Neural cell (in vitro differentiated cells): ENCODE results near the gene GTPBP6. TPM values are rescaled to one million over a fixed set of nuclear protein-coding genes. Genes with fewer than 3 reads are reported as not detected.

Experiments
- H2AFZ ChIP-seq: fragments of 200-600, 300-800 bp; sonication (generic), shearing (Covaris generic); 2 replicates; pipeline ENCODE4 v1.6.0; 2014; ENCODE audit warnings: low read depth, mild to moderate bottlenecking, antibody characterized with exemption, low read length, moderate library complexity
- H3F3A ChIP-seq: fragments of 200-600 bp; shearing (Covaris generic); 2 replicates; pipeline ENCODE4 v1.6.1; 2016; ENCODE audit warnings: mild to moderate bottlenecking, moderate library complexity, mixed read lengths, antibody characterized with exemption, low read length; ENCODE audit not compliant: insufficient read depth, poor library complexity, severe bottlenecking
- H3K27ac ChIP-seq: fragments of 200-600, 300-800 bp; sonication (generic), shearing (Covaris generic); 2 replicates; pipeline ENCODE4 v1.5.1; 2014; ENCODE audit warnings: mild to moderate bottlenecking, low read length, moderate library complexity
- H3K27me3 ChIP-seq: fragments of 300-800, 200-600 bp; sonication (generic), shearing (Covaris generic); 2 replicates; pipeline ENCODE4 v1.6.0; 2014; ENCODE audit warnings: mild to moderate bottlenecking, low read depth, low read length, moderate library complexity; ENCODE audit not compliant: insufficient read depth
- H3K36me3 ChIP-seq: fragments of 300-800, 200-600 bp; sonication (generic), shearing (Covaris generic); 2 replicates; pipeline ENCODE4 v1.5.1; 2014; ENCODE audit warnings: mild to moderate bottlenecking, antibody characterized with exemption, low read length, moderate library complexity; ENCODE audit not compliant: insufficient read depth
- H3K4me2 ChIP-seq: fragments of 300-800, 200-600 bp; sonication (generic), shearing (Covaris generic); 2 replicates; pipeline ENCODE4 v1.6.0; 2014; ENCODE audit warnings: mild to moderate bottlenecking, low read length
- H3K4me3 ChIP-seq: fragments of 300-800, 200-600 bp; sonication (generic), shearing (Covaris generic); 2 replicates; pipeline ENCODE4 v1.5.1; 2014; ENCODE audit warnings: mild to moderate bottlenecking, low read length, moderate library complexity
- H3K79me2 ChIP-seq: fragments of 200-600 bp; shearing (Covaris generic); replicated peaks from 2 replicates; pipeline ENCODE4 v1.6.0; 2014; ENCODE audit warnings: mild to moderate bottlenecking, low read length, moderate library complexity; ENCODE audit not compliant: insufficient read depth
- H3K9ac ChIP-seq: fragments of 300-800, 200-600 bp; sonication (generic), shearing (Covaris generic); 2 replicates; pipeline ENCODE4 v1.6.1; 2016; ENCODE audit warnings: mild to moderate bottlenecking, low read length, mixed read lengths
- H3K9me2 ChIP-seq: fragments of 200-600 bp; shearing (Covaris generic); 2 replicates; pipeline ENCODE4 v1.6.1; 2016; ENCODE audit warnings: mild to moderate bottlenecking, low read length, mixed read lengths; ENCODE audit not compliant: insufficient read depth
- H3K9me3 ChIP-seq: fragments of 200-600, 300-800 bp; sonication (generic), shearing (Covaris generic); 2 replicates; pipeline ENCODE4 v1.6.1; 2016; ENCODE audit warnings: mild to moderate bottlenecking, mixed run types, low read length, moderate library complexity, mixed read lengths
- H4K20me1 ChIP-seq: fragments of 200-600 bp; shearing (Covaris generic); 2 replicates; pipeline ENCODE4 v1.6.1; 2016; ENCODE audit warnings: mild to moderate bottlenecking, mixed run types; ENCODE audit not compliant: insufficient read depth
- EP300 ChIP-seq: fragments of 450-650 bp; conservative IDR thresholded peaks from 2 replicates; pipeline ENCODE4 v1.6.1; 2014; ENCODE audit warnings: antibody characterized with exemption, mild to moderate bottlenecking, moderate library complexity; ENCODE audit not compliant: poor library complexity, severe bottlenecking
- EZH2 ChIP-seq: fragments of 200-600, 300-800 bp; shearing (Covaris generic), sonication (generic); IDR thresholded peaks from 2 replicates; pipeline ENCODE4 v1.6.1; 2014; ENCODE audit warnings: antibody characterized with exemption, low read length, borderline replicate concordance, mild to moderate bottlenecking; ENCODE audit not compliant: insufficient read depth, poor library complexity, severe bottlenecking
- MXI1 ChIP-seq: fragments of 450-650 bp; conservative IDR thresholded peaks from 2 replicates; pipeline ENCODE4 v1.6.1; 2014; ENCODE audit warnings: antibody characterized with exemption, mild to moderate bottlenecking; ENCODE audit not compliant: poor library complexity, severe bottlenecking
- POLR2AphosphoS5 ChIP-seq: IDR thresholded peaks from 2 replicates; pipeline ENCODE4 v1.6.1; 2012
- RAD21 ChIP-seq: fragments of 450-650 bp; conservative IDR thresholded peaks from 2 replicates; pipeline ENCODE4 v1.6.1; 2014; ENCODE audit warnings: antibody characterized with exemption, mild to moderate bottlenecking, moderate library complexity
- SMC3 ChIP-seq: fragments of 450-650 bp; conservative IDR thresholded peaks from 2 replicates; pipeline ENCODE4 v1.6.1; 2014; ENCODE audit warnings: antibody characterized with exemption, mild to moderate bottlenecking, moderate library complexity; ENCODE audit not compliant: poor library complexity
- TAF1 ChIP-seq: IDR thresholded peaks from 2 replicates; pipeline ENCODE4 v1.6.1; 2012; ENCODE audit warnings: low read depth
- polyA plus RNA-seq: library from polyadenylated mRNA; depleted of rRNA; stranded (reverse); fragments of >200 nt; gene quantifications from 2 replicates; pipeline ENCODE4 v1.2.3, GENCODE V29; 2014
- TF ChIP-seq, protein P1 (sequence below): fragments of 450-650 bp; IDR thresholded peaks from 2 replicates; pipeline ENCODE4 v1.5.1; 2014; ENCODE audit warnings: antibody characterized with exemption, mild to moderate bottlenecking, moderate library complexity; ENCODE audit not compliant: poor library complexity, severe bottlenecking
- TF ChIP-seq, protein P2 (sequence below): IDR thresholded peaks from 2 replicates; pipeline ENCODE4 v1.6.1; 2012; ENCODE audit warnings: borderline replicate concordance

The GTPBP6 gene
- polyA plus RNA-seq, 1 donor from 2014 or later = 23.6 TPM

DNA sequence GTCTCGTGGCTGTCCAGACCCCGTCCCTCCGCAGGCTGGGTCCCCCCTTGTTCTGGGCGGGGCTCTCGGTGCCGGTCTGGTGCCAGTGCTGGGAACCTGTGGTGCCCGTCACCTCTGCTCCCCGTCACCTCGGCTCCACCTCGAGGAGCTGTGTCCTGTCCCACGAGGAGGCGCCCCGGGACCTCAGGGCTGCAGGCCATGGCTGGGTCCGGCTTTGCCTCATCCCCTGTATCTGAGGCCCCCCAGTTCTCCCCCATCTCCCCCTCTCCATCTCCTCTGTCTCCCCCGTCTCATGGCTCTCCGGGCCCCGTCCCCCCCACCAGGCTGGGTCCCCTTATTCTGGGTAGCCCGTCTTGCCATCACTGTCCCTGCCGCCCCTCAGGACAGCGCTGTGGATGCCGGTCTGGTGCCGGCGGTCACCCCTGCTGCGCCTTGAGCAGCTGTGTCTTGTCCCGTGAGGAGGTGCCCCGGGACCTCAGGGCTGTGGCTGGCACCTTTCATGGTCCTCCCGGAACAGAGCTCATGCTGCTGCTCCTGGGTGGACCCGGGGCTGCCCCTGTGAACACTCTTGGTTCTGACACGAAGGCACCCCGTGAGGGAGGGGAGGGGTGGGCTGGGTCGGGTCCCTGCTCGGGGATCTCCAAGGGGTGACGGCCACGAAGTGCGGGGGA is 13.4 kb upstream of the GTPBP6 start:
- Histone ChIP-seq H3F3A (no peaks in the 10 kb centered on the region), H3K36me3 (no peaks in the 10 kb centered on the region), H3K9me2 (no peaks in the 10 kb centered on the region), H3K9me3 (no peaks in the 10 kb centered on the region), H3K4me3 (no peak overlapping the region), H3K27me3 (no peaks in the 10 kb centered on the region), H2AFZ (no peak overlapping the region), H4K20me1 (no peaks in the 10 kb centered on the region), H3K4me2 (no peak overlapping the region), H3K27ac (no peak overlapping the region), H3K79me2 (no peaks in the 10 kb centered on the region), H3K9ac (no peak overlapping the region)
- TF ChIP-seq RAD21 = no peak
- no peak for TF ChIP-seq EZH2
- TF ChIP-seq EP300 = no peak
- TF ChIP-seq, protein P1, sequence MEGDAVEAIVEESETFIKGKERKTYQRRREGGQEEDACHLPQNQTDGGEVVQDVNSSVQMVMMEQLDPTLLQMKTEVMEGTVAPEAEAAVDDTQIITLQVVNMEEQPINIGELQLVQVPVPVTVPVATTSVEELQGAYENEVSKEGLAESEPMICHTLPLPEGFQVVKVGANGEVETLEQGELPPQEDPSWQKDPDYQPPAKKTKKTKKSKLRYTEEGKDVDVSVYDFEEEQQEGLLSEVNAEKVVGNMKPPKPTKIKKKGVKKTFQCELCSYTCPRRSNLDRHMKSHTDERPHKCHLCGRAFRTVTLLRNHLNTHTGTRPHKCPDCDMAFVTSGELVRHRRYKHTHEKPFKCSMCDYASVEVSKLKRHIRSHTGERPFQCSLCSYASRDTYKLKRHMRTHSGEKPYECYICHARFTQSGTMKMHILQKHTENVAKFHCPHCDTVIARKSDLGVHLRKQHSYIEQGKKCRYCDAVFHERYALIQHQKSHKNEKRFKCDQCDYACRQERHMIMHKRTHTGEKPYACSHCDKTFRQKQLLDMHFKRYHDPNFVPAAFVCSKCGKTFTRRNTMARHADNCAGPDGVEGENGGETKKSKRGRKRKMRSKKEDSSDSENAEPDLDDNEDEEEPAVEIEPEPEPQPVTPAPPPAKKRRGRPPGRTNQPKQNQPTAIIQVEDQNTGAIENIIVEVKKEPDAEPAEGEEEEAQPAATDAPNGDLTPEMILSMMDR = no peak
- TF ChIP-seq SMC3 = no peak
- TF ChIP-seq MXI1 = no peak
- TF ChIP-seq POLR2AphosphoS5 = no peak
- TF ChIP-seq TAF1 = no peak
- TF ChIP-seq, protein P2, sequence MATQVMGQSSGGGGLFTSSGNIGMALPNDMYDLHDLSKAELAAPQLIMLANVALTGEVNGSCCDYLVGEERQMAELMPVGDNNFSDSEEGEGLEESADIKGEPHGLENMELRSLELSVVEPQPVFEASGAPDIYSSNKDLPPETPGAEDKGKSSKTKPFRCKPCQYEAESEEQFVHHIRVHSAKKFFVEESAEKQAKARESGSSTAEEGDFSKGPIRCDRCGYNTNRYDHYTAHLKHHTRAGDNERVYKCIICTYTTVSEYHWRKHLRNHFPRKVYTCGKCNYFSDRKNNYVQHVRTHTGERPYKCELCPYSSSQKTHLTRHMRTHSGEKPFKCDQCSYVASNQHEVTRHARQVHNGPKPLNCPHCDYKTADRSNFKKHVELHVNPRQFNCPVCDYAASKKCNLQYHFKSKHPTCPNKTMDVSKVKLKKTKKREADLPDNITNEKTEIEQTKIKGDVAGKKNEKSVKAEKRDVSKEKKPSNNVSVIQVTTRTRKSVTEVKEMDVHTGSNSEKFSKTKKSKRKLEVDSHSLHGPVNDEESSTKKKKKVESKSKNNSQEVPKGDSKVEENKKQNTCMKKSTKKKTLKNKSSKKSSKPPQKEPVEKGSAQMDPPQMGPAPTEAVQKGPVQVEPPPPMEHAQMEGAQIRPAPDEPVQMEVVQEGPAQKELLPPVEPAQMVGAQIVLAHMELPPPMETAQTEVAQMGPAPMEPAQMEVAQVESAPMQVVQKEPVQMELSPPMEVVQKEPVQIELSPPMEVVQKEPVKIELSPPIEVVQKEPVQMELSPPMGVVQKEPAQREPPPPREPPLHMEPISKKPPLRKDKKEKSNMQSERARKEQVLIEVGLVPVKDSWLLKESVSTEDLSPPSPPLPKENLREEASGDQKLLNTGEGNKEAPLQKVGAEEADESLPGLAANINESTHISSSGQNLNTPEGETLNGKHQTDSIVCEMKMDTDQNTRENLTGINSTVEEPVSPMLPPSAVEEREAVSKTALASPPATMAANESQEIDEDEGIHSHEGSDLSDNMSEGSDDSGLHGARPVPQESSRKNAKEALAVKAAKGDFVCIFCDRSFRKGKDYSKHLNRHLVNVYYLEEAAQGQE = no peak

DNA sequence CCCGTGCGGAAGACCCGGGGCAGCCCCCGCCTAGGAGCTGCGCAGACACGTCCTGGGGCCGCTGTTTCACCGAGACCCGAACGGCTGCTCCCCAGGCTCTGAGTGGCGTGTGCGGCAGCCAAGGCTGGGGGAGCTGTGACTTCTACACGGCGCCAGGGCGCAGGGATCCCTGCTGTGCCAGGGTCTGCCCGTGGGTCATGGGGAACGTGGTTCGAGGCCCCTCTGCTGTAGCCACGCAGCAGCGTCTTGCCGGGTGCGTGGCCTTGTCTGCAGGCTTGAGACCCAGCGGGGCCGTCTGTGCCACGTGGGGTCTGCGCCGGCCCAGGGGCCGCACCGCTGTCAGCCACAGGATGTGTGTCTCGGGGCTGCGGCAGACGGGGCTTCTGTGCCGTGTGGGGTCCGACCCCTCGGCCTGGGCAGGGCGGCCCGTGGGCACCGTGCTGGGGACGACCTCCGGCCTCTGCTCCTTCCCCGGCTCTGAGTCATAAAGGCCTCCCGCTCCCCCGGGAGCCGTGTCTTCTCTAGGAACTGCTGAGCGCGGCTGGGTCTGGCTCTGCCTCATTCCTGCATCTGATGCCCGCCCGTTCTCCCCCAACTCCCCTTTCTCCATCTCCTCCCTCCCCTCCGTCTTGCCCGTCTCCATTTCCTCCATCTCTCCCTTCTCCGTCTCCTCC is 12.7 kb upstream of the GTPBP6 start:
- Histone ChIP-seq H3K27me3 (no peaks in the 10 kb centered on the region), H3K79me2 (no peaks in the 10 kb centered on the region), H3K9ac (no peak overlapping the region), H3K9me3 (no peaks in the 10 kb centered on the region), H2AFZ (no peak overlapping the region), H3K36me3 (no peaks in the 10 kb centered on the region), H3K9me2 (no peaks in the 10 kb centered on the region), H3K27ac (no peak overlapping the region), H3K4me3 (no peak overlapping the region), H3F3A (no peaks in the 10 kb centered on the region), H3K4me2 (no peak overlapping the region), H4K20me1 (no peaks in the 10 kb centered on the region)
- TF ChIP-seq RAD21 (no peak), SMC3 (no peak), EZH2 (no peak), TAF1 (no peak), POLR2AphosphoS5 (no peak), EP300 (no peak), MXI1 (no peak)
- TF ChIP-seq, protein P1 = no peak
- TF ChIP-seq, protein P2 = no peak
